T-cell (primary cell): Measurements from ENCODE around the gene KCNA10. TPM values are rescaled to one million over a fixed set of nuclear protein-coding genes. Genes with fewer than 3 reads are reported as not detected.

ENCODE experiments used
- ATAC-seq, 4 experiments: fragments of 200-7000 bp in 3 of 4; fragments of 150-1000 bp in 1 of 4; cut with Tn5 transposase; replicated peaks in 1 of 4; 1 replicate in 3 of 4; 2 replicates in 1 of 4; pipeline ENCODE4 v1.10.0; 2021; ENCODE audit warnings: moderate library complexity in 3 of 4, mild to moderate bottlenecking in 2 of 4, moderate number of reproducible peaks in 1 of 4
- CTCF ChIA-PET, 2 donors: fragments of 300-600 bp; sonication (Branson Sonifier 250); formaldehyde crosslinking; loops; one replicate each; lab custom pipeline; 2022; ENCODE audit warnings: antibody characterized with exemption in 2 of 2; lab: Charles Lee
- POLR2A ChIA-PET, 2 donors: fragments of 300-600 bp; sonication (Branson Sonifier 250); formaldehyde crosslinking; loops; one replicate each; lab custom pipeline; 2022; ENCODE audit warnings: antibody characterized with exemption in 2 of 2; lab: Charles Lee
- DNase-seq, 35 experiments: peaks; one replicate each; pipeline versions ENCODE4 v3.0.0 to v3.0.0-alpha.2; 2013 to 2023
- H3K27ac ChIP-seq: one replicate; pipeline ENCODE4 v1.5.1; 2013; ENCODE audit warnings: low read length
- H3K27me3 ChIP-seq, 2 experiments: replicated peaks in 1 of 2; 1 replicate in 1 of 2; 2 replicates in 1 of 2; pipeline versions ENCODE4 v1.6.1 to v1.7.0; 2013; ENCODE audit warnings: low read length in 1 of 2, mixed read lengths in 1 of 2; ENCODE audit not compliant: control insufficient read depth in 2 of 2, insufficient read depth in 2 of 2; ENCODE audit errors: extremely low read depth in 1 of 2
- H3K36me3 ChIP-seq, 2 donors: 1 replicate in 1 of 2; 2 replicates in 1 of 2; pipeline versions ENCODE4 v1.6.1 to v1.7.0; 2013; ENCODE audit warnings: low read length in 1 of 2; ENCODE audit not compliant: control insufficient read depth in 2 of 2, insufficient read depth in 1 of 2; ENCODE audit errors: extremely low read depth in 1 of 2
- H3K4me1 ChIP-seq, 2 experiments: 1 replicate in 1 of 2; 2 replicates in 1 of 2; pipeline versions ENCODE4 v1.6.1 to v1.7.0; 2013; ENCODE audit warnings: low read length in 2 of 2, mixed read lengths in 1 of 2; ENCODE audit not compliant: insufficient read depth in 2 of 2, control insufficient read depth in 1 of 2; ENCODE audit errors: extremely low read depth in 1 of 2
- H3K4me3 ChIP-seq, 2 donors: 1 replicate in 1 of 2; 2 replicates in 1 of 2; pipeline versions ENCODE4 v1.5.1 to v1.7.0; 2013; ENCODE audit warnings: mild to moderate bottlenecking in 2 of 2, low read length in 1 of 2, moderate library complexity in 1 of 2; ENCODE audit not compliant: control insufficient read depth in 1 of 2; ENCODE audit errors: extremely low read depth in 1 of 2
- H3K9me3 ChIP-seq: 2 replicates; pipeline ENCODE4 v1.7.0; 2013
- H3K27ac Mint-ChIP-seq, 2 donors: one replicate each; pipeline ENCODE4 v1.8.0; 2020 to 2021; ENCODE audit warnings: mild to moderate bottlenecking in 2 of 2, mixed read lengths in 2 of 2
- H3K27me3 Mint-ChIP-seq, 2 donors: one replicate each; pipeline ENCODE4 v1.8.0; 2021 to 2022; ENCODE audit warnings: mixed read lengths in 2 of 2
- H3K36me3 Mint-ChIP-seq: one replicate; pipeline ENCODE4 v1.8.0; 2021; ENCODE audit warnings: mixed read lengths
- H3K4me1 Mint-ChIP-seq, 3 donors: one replicate each; pipeline ENCODE4 v1.8.0; 2020 to 2022; ENCODE audit warnings: mixed read lengths in 3 of 3, mild to moderate bottlenecking in 1 of 3
- H3K4me3 Mint-ChIP-seq, 3 donors: one replicate each; pipeline ENCODE4 v1.8.0; 2020 to 2022; ENCODE audit warnings: mild to moderate bottlenecking in 3 of 3, mixed read lengths in 3 of 3, moderate library complexity in 3 of 3
- H3K9me3 Mint-ChIP-seq, 3 donors: one replicate each; pipeline ENCODE4 v1.8.0; 2020 to 2022; ENCODE audit warnings: mixed read lengths in 3 of 3
- WGBS: methylation state at CpG from one replicate; pipeline ENCODE4 v1.1.5; 2013; ENCODE audit warnings: missing lambda C conversion rate; ENCODE audit not compliant: insufficient coverage; 5-methylcytosine and 5-hydroxymethylcytosine counted together
- total RNA-seq, 35 experiments: library from RNA in 6 of 35; stranded (reverse) in 6 of 35; fragments of 120-200 nt in 1 of 35; gene quantifications; one replicate each; pipeline versions ENCODE4 v1.2.1 to v1.2.4 and lab custom pipeline; 2013 to 2026

KCNA10 gene
- total RNA-seq, 5 donors from 2014 or later (not counting 1 experiment from before 2014, with no cell fraction given): not detected

DNA sequence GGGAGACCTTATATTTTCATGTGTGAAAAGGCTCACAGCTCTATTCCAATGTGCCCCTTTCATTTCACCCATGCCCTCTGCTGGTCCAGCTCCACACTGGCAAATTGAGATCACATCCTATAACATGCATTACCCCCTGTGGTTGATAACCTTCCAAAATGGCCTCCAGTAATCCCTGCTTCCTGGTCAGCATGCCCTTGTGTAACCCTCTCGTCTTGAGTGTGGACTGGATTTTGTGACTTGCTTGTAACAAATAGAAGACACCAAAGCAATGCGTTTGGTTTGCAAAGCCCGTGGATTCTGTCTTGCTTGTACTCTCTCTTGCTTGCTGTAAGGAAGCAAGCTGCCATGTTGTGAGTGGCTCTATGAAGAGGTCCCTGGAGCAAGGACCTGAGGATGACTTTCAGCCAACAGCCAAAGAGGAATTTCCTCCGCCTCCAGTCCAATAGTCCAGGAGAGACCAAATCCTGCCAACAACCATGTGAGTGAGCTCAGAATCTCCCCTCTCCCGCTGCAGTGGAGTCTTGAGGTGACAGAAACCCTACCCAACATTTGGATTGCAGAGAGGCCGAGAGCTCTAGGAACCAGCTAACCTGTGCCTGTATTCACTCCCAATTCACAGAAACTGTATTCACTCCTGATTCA is 17.4 kb downstream of the KCNA10 start:
- Histone ChIP-seq H3K27me3 (peaks cover 0 to 18% of the 10 kb centered on the region in 2 experiments), H3K36me3 (no peaks in the 10 kb centered on the region), H3K4me3 (no peak overlapping the region), H3K4me1 (no peaks in the 10 kb centered on the region), H3K27ac (no peak overlapping the region), H3K9me3 (no peaks in the 10 kb centered on the region)
- H3K27me3 Mint-ChIP-seq: peaks cover 12 to 20% of the 10 kb centered on the region in 2 donors
- ATAC-seq: no peak
- no peak overlapping the region for H3K27ac Mint-ChIP-seq
- no peaks in the 10 kb centered on the region for H3K36me3 Mint-ChIP-seq
- H3K4me3 Mint-ChIP-seq: no peak overlapping the region
- POLR2A ChIA-PET: no interaction called here
- H3K9me3 Mint-ChIP-seq: no peaks in the 10 kb centered on the region
- DNase-seq: no peak
- WGBS: 80% methylated on average over 2 of the region's 6 CpGs
- CTCF ChIA-PET: no interaction called here
- no peaks in the 10 kb centered on the region for H3K4me1 Mint-ChIP-seq

DNA sequence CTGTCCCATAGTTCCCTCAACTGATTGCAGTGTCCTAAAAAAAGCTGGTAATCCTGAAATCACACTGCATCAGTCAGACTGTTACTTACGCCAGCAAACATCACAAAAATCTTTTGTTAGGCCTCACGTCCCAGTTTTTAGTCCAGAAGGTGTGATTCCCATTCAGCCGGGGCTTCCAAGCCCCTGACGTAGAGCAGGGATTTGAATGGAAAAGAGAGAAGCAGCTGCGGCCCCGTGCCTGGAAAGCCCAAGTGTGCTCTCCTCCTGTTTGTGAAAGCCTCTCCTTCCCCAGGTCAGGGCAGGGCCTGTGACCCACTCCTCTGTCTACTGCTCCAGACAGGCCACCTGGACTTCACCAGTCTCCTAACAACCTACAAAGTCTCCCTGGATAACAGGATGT is 20.7 kb downstream of the KCNA10 start:
- ChIA-PET CTCF (no interaction called here), POLR2A (no interaction called here)
- H3K4me3 Mint-ChIP-seq: no peak overlapping the region
- Histone ChIP-seq H3K36me3 (no peaks in the 10 kb centered on the region), H3K4me1 (no peaks in the 10 kb centered on the region), H3K9me3 (no peaks in the 10 kb centered on the region), H3K27ac (no peak overlapping the region), H3K4me3 (no peak overlapping the region), H3K27me3 (peaks cover 0 to 14% of the 10 kb centered on the region in 2 experiments)
- no peak overlapping the region for H3K27ac Mint-ChIP-seq
- ATAC-seq (no peak), DNase-seq (no peak)
- no peaks in the 10 kb centered on the region for H3K36me3 Mint-ChIP-seq
- peaks cover 8 to 17% of the 10 kb centered on the region in 2 donors for H3K27me3 Mint-ChIP-seq
- H3K4me1 Mint-ChIP-seq: no peaks in the 10 kb centered on the region
- H3K9me3 Mint-ChIP-seq: no peaks in the 10 kb centered on the region
- WGBS: 90% methylated on average over 2 of the region's 6 CpGs

DNA sequence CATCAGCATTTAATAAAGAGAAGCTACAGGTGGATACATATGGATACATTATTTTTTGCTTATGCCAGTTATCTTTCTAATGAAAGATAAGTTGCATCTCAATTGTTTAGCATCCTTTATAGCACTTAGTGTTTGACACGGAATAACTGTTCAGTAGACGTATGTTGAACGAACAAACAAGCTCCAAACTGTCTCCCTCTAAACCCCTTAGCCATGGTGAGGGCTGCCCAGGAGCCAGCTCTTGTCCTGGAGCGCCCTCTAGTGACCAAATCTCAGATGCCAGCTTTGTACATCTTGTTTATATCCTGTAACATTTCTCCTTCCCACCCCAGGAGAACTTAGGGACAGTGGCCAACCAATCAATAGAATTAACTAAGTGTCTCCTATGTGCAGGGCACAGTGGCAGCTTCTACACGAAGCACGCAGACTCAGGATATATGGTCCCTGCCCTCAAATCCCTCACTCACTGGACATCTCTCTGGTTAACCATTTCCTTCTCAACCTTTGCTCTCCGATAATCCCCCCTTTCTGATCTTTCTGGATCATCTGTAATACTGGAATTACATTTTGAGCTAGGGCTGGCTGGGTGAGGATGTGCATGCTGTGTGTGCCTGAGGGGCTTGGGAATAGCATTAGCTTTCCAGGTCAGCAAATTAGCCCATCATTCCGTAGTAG is 22.9 kb downstream of the KCNA10 start:
- H3K36me3 ChIP-seq: no peaks in the 10 kb centered on the region
- Mint-ChIP-seq H3K4me3 (no peak overlapping the region), H3K36me3 (no peaks in the 10 kb centered on the region), H3K4me1 (no peaks in the 10 kb centered on the region), H3K9me3 (no peaks in the 10 kb centered on the region), H3K27ac (no peak overlapping the region), H3K27me3 (peaks cover 0 to 4% of the 10 kb centered on the region in 2 donors)
- no peaks in the 10 kb centered on the region for H3K9me3 ChIP-seq
- no peaks in the 10 kb centered on the region for H3K4me1 ChIP-seq
- no peak overlapping the region for H3K4me3 ChIP-seq
- POLR2A ChIA-PET: no interaction called here
- DNase-seq (peak; percentile 36 to 86 (median 65)), ATAC-seq (peak; percentile 70 to 85 (median 80))
- peaks cover 0 to 10% of the 10 kb centered on the region in 2 experiments for H3K27me3 ChIP-seq
- no peak overlapping the region for H3K27ac ChIP-seq
- 40% methylated on average over 3 of the region's 8 CpGs for WGBS
- CTCF ChIA-PET: interaction anchor here (0.6 to 2.9 kb wide), 28 partner anchors 10 to 444 kb away, joined by 3 to 22 read pairs (median 4); partner anchors contain the start of gene KCNC4 (in 1 of the 2)

DNA sequence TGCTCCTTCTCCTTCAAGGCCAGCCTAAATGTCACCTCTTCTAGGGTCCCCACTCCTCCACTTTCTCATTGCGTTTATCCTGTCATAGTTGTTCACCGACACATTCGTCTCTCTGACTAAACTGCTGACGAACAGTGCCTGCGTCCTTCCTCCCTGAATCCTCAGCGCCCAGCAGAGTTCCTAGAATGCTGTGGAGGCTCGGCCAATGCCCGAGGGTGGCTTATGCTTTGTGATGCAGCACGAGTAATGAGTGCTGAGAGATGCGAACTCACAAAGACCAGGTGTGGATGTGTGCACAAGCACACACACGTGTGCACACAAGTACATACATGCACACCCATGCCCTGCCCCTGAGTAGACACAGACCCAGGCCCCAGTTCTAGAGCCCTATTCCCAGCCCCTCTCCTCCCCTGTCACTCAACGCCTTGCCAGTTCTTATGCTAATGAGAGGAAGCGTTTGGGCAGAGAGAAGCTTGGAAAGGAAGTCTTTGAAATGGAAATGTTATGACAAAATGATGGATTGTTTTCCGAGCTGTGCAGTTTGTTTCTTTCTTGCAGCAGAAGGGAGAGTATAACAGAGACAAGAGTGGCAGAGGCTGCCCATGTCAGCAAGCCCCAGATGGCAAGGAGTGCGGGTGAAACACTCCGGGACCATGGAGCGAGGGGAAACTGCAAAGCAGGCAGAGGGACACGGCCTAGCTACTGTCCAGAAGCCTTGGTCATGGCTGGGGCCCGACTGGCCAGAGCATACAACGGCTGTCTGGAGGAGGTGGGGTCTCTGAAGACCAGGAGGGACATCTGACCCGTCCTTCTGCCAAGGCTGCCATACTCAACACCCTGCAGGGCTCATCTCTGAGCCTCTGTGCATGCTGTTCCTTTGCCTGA is 24.2 kb downstream of the KCNA10 start:
- Mint-ChIP-seq H3K4me1 (no peaks in the 10 kb centered on the region), H3K27me3 (peaks cover 0 to 4% of the 10 kb centered on the region in 2 donors), H3K36me3 (no peaks in the 10 kb centered on the region), H3K4me3 (no peak overlapping the region), H3K27ac (no peak overlapping the region), H3K9me3 (no peaks in the 10 kb centered on the region)
- DNase-seq (no peak), ATAC-seq (no peak)
- Histone ChIP-seq H3K27me3 (peaks cover 0 to 4% of the 10 kb centered on the region in 2 experiments), H3K4me3 (no peak overlapping the region), H3K4me1 (no peaks in the 10 kb centered on the region), H3K27ac (no peak overlapping the region), H3K9me3 (no peaks in the 10 kb centered on the region), H3K36me3 (no peaks in the 10 kb centered on the region)
- CTCF ChIA-PET: interaction anchor here (0.9 to 2.9 kb wide), 9 partner anchors 9 to 297 kb away, joined by 3 to 22 read pairs (median 5); partner anchors contain the start of gene KCNC4 (in 1 of the 2)
- WGBS: 74% methylated on average over 12 of the region's 21 CpGs
- POLR2A ChIA-PET: interaction anchor here in 1 of 2 donors (0.6 kb wide), 1 partner anchor 40 kb away, joined by 5 read pairs; no protein-coding TSS in a partner anchor

DNA sequence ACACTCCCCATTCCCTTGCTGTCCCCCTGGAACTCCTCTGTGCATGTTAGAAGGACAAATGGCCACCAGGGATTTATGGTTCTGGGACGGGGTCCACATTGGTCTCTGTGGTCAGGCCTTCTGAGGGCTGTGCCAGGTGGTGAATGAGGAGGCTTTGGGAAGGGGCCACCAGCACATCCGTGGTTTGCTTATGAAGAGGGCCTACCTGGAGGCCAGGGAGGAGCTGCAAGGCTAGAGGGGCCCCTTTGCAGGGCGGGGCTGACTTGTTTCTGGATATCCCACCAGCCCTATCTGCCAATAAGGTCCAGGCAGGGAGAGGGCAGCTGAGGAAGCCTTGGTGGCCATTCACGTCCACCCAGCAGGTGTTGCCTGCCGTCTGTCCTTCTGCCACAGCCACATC is 24.9 kb downstream of the KCNA10 start:
- no peak overlapping the region for H3K27ac Mint-ChIP-seq
- H3K36me3 Mint-ChIP-seq: no peaks in the 10 kb centered on the region
- no peak for ATAC-seq
- ChIA-PET CTCF (interaction anchor here (0.7 to 2.9 kb wide), 3 partner anchors 285 to 291 kb away, joined by 3 to 13 read pairs (median 3); no protein-coding TSS in a partner anchor), POLR2A (no interaction called here)
- no peak overlapping the region for H3K4me3 Mint-ChIP-seq
- Histone ChIP-seq H3K36me3 (no peaks in the 10 kb centered on the region), H3K27me3 (peaks cover 0 to 4% of the 10 kb centered on the region in 2 experiments), H3K4me3 (no peak overlapping the region), H3K9me3 (no peaks in the 10 kb centered on the region), H3K4me1 (peaks cover 0 to under 1% of the 10 kb centered on the region in 2 experiments), H3K27ac (no peak overlapping the region)
- no peaks in the 10 kb centered on the region for H3K4me1 Mint-ChIP-seq
- no peak for DNase-seq
- WGBS: 69% methylated on average over 4 of the region's 5 CpGs
- H3K27me3 Mint-ChIP-seq: no peaks in the 10 kb centered on the region
- H3K9me3 Mint-ChIP-seq: no peaks in the 10 kb centered on the region
